Hepatocyte (in vitro differentiated cells): ENCODE data around the gene CD248.

Source experiments
- CTCF ChIP-seq: fragments of 200-600 bp; sonication (generic); IDR thresholded peaks from 2 replicates; pipeline ENCODE4 v1.5.1; 2016; ENCODE audit warnings: antibody characterized with exemption, mild to moderate bottlenecking; ENCODE audit not compliant: poor library complexity
- EZH2 ChIP-seq: fragments of 200-600 bp; sonication (generic); IDR thresholded peaks from 2 replicates; pipeline ENCODE4 v1.6.1; 2016; ENCODE audit warnings: antibody characterized with exemption, mild to moderate bottlenecking, borderline replicate concordance
- EZH2phosphoT487 ChIP-seq: fragments of 200-600 bp; sonication (generic); IDR thresholded peaks from one replicate; pipeline ENCODE4 v1.6.1; 2018; ENCODE audit warnings: antibody characterized with exemption, mild to moderate bottlenecking, low read depth, moderate library complexity; ENCODE audit not compliant: unreplicated experiment, severe bottlenecking

- no peak for TF ChIP-seq EZH2
- no peak for TF ChIP-seq CTCF
- TF ChIP-seq EZH2phosphoT487: no peak
These were observed 678 bp downstream of the CD248 start for GRCh38 chr11:66315921-66316811.
